ENCODE results near the gene GRAMD2A. TPM values are rescaled to one million over a fixed set of nuclear protein-coding genes. Genes with fewer than 3 reads are reported as not detected.

GRAMD2A gene
- total RNA-seq, 1 donor from 2014 or later: not detected

DNA sequence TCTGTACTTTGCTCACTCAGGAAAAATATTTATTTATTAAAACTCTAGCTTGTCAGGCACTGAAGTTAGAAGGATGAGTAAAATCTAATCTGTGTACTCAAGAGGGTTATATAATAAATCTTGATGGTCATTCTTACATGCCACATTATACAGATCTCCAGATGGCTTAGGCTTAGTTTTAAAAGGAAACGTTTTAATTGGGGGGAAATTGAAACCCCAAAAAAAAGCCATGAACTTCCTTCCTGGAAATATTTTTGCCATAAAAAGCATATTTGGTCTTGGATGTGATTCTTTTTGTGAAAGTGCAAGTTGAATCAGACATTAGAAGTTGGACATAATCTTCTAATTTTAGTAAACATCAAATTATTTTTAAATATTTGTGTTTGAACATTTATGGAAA is 73.4 kb downstream of the GRAMD2A start:
- H3K27me3 ChIP-seq: no peaks in the 10 kb centered on the region
- no peak overlapping the region for H3K27ac ChIP-seq
- DNase-seq (ENCODE audit: low spot score in 2 of 2): no peak
- no peaks in the 10 kb centered on the region for H3K4me1 ChIP-seq
- intact Hi-C loops (cut with DNase I): no loop called here
- TF ChIP-seq, protein P1, sequence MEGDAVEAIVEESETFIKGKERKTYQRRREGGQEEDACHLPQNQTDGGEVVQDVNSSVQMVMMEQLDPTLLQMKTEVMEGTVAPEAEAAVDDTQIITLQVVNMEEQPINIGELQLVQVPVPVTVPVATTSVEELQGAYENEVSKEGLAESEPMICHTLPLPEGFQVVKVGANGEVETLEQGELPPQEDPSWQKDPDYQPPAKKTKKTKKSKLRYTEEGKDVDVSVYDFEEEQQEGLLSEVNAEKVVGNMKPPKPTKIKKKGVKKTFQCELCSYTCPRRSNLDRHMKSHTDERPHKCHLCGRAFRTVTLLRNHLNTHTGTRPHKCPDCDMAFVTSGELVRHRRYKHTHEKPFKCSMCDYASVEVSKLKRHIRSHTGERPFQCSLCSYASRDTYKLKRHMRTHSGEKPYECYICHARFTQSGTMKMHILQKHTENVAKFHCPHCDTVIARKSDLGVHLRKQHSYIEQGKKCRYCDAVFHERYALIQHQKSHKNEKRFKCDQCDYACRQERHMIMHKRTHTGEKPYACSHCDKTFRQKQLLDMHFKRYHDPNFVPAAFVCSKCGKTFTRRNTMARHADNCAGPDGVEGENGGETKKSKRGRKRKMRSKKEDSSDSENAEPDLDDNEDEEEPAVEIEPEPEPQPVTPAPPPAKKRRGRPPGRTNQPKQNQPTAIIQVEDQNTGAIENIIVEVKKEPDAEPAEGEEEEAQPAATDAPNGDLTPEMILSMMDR (IDR thresholded peaks at IDR 0.05): no peak
- H3K4me3 ChIP-seq: no peak overlapping the region
- H3K9me3 ChIP-seq: no peaks in the 10 kb centered on the region
- H3K36me3 ChIP-seq: no peaks in the 10 kb centered on the region

DNA sequence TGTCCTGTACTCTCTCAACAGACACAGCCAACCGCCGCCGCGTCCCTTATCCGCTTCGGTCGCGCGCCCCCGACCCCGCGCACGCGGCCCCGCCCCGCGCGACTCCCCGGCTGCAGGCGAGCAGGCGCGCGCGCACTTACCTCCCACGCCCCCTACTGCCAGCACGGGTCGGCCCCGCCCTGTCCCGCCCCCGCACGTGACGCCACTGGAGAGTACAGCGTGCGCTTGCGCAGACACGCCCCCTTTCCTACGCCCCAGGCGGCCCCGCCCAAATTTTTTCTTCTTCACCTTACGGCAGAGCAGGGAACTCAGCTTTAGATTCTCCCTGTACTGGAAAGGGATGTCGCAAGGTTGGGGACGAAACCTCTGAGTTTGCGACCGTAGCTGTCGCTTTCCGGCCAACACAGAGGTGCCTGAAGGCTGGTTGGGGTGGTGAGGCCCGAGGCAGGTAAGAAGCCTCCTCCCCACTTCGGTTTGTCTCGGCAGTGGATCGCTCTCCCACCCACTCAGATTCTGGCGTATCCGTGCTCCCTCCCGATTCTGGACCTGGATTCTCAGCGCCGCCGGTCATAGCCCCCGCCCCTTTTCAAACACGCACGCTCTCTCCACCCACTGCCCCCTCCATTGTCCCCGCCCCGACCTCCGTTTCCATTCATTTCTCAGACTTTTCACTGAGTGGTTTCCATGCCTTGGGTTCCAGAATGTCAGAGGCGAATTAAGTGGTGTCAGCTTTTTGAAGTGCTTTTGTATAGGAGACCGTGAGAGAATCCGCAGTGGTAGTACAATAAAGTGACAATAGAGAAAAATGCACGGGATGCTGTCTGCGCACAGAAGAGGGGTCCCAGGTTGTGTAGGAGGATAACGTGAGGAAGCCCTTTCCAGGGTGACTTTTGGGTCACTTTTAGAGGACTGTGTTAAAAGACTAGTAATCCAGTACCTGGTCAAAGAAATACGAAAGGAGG is 79.3 kb downstream of the GRAMD2A start, which contains the start of the genes MYO9A and SENP8:
Gene MYO9A, minus strand, starts transcription at position 134 of the 962 bp plus-strand sequence. CDS start 71,587 bp downstream, outside the sequence.
Gene SENP8, plus strand, starts transcription at position 387 of the 962 bp plus-strand sequence. CDS start 21,221 bp downstream, outside the sequence.
- H3K36me3 ChIP-seq: no peaks in the 10 kb centered on the region
- intact Hi-C loops (cut with DNase I): loop anchor here (1.0 to 5.0 kb wide), 4 partner anchors 37 to 354 kb away; partner anchors contain the start of genes ARIH1 and PARP6
- TF ChIP-seq, protein P1 (IDR thresholded peaks at IDR 0.05): no peak
- H3K27me3 ChIP-seq: no peaks in the 10 kb centered on the region
- peak within 1 kb of the TSS; percentile 74 to 87 for H3K4me3 ChIP-seq
- H3K27ac ChIP-seq: peak within 1 kb of the TSS; percentile 90 to 97
- DNase-seq (ENCODE audit: low spot score in 2 of 2): peak; percentile 84 to 99
- H3K4me1 ChIP-seq: peaks cover 0 to 10% of the 10 kb centered on the region in 2 donors
- no peaks in the 10 kb centered on the region for H3K9me3 ChIP-seq

DNA sequence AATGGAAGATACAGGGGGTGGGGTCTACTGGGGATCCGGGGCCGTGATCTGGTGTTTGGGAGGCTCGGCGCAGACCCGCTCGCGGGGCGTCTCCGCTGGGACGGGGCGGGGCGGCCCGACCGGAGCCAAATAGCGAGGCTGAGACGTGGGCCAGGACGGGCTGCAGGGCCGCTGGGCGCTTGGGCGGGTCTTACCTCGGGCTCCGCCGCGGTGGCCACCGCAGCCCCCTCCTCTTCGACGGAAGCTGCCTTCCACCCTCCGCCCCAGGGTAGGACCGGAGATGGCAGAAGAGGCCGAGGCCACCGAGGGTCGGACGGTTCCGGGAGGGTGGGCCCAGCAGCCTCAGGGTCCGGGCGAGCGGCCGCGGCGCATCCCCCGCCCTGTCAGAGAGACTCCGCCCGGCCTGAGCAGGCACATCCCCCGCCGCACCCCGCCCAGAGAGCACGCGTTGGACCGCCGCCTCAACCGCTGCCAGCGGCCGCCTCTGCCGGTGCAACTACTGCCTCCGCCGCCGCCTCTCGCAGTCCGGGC is 80.0 kb downstream of the GRAMD2A start:
- H3K4me3 ChIP-seq: peak overlapping the region; percentile 74 to 87
- TF ChIP-seq, protein P1 (IDR thresholded peaks at IDR 0.05): no peak
- intact Hi-C loops (cut with DNase I): loop anchor here (1.0 to 5.0 kb wide), 4 partner anchors 38 to 355 kb away; partner anchors contain the start of genes ARIH1 and PARP6
- peak overlapping the region; percentile 90 to 97 for H3K27ac ChIP-seq
- peak; percentile 56 to 89 for DNase-seq (ENCODE audit: low spot score in 2 of 2)
- no peaks in the 10 kb centered on the region for H3K27me3 ChIP-seq
- H3K36me3 ChIP-seq: no peaks in the 10 kb centered on the region
- peaks cover 0 to 10% of the 10 kb centered on the region in 2 donors for H3K4me1 ChIP-seq
- H3K9me3 ChIP-seq: no peaks in the 10 kb centered on the region

DNA sequence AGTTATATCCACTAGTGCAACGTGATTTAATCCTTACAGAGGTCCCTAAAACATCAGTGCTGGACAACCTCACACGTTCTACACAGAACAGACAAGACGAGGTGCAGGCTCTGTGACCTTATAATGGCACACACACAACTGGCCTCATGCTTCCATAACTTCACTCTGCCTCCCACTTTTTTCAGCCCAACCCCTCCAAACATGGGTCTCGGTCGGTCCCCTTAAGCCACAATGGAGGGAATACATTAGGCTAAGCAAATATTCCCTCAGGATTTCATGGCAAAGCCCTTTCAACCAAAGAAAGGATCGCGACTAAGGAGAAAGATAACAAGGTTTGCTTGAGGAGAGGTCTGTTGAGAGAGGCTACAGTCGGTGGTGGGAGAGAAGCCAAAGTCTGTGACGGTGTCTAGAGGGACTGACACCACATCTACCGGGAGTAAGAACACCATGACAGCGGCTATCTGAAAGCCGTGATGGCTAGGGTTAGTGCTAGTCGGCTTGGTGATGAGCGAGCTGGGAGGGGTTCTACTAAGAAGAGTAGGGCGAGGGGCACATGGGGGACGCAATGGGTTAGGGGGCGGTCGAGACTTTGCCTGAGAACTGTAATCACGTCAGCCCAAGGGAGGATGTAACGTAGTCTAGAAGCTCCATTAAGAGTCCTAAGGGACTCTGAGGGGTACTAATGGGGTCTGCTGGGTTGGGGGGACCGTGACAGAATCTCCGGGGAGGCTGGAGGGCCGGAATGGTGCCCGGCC is 80.7 kb downstream of the GRAMD2A start:
- no peaks in the 10 kb centered on the region for H3K9me3 ChIP-seq
- DNase-seq (ENCODE audit: low spot score in 2 of 2): peak in 1 of 2 donors; percentile 67
- peak overlapping the region; percentile 74 to 87 for H3K4me3 ChIP-seq
- H3K27me3 ChIP-seq: no peaks in the 10 kb centered on the region
- intact Hi-C loops (cut with DNase I): loop anchor here (5.0 kb wide), 1 partner anchor 355 kb away; the partner anchor contains the start of gene ARIH1
- H3K36me3 ChIP-seq: no peaks in the 10 kb centered on the region
- H3K27ac ChIP-seq: peak overlapping the region; percentile 90 to 97
- peaks cover 0 to 10% of the 10 kb centered on the region in 2 donors for H3K4me1 ChIP-seq
- TF ChIP-seq, protein P1 (IDR thresholded peaks at IDR 0.05): no peak
